Neural cell (in vitro differentiated cells): ENCODE data around the gene CXorf38. TPM values are rescaled to one million over a fixed set of nuclear protein-coding genes. Genes with fewer than 3 reads are reported as not detected.

ENCODE experiments used
- H2AFZ ChIP-seq: fragments of 200-600, 300-800 bp; sonication (generic), shearing (Covaris generic); 2 replicates; pipeline ENCODE4 v1.6.0; 2014; ENCODE audit warnings: low read depth, mild to moderate bottlenecking, antibody characterized with exemption, low read length, moderate library complexity
- H3F3A ChIP-seq: fragments of 200-600 bp; shearing (Covaris generic); 2 replicates; pipeline ENCODE4 v1.6.1; 2016; ENCODE audit warnings: mild to moderate bottlenecking, moderate library complexity, mixed read lengths, antibody characterized with exemption, low read length; ENCODE audit not compliant: insufficient read depth, poor library complexity, severe bottlenecking
- H3K27ac ChIP-seq: fragments of 200-600, 300-800 bp; sonication (generic), shearing (Covaris generic); 2 replicates; pipeline ENCODE4 v1.5.1; 2014; ENCODE audit warnings: mild to moderate bottlenecking, low read length, moderate library complexity
- H3K27me3 ChIP-seq: fragments of 300-800, 200-600 bp; sonication (generic), shearing (Covaris generic); 2 replicates; pipeline ENCODE4 v1.6.0; 2014; ENCODE audit warnings: mild to moderate bottlenecking, low read depth, low read length, moderate library complexity; ENCODE audit not compliant: insufficient read depth
- H3K36me3 ChIP-seq: fragments of 300-800, 200-600 bp; sonication (generic), shearing (Covaris generic); 2 replicates; pipeline ENCODE4 v1.5.1; 2014; ENCODE audit warnings: mild to moderate bottlenecking, antibody characterized with exemption, low read length, moderate library complexity; ENCODE audit not compliant: insufficient read depth
- H3K4me2 ChIP-seq: fragments of 300-800, 200-600 bp; sonication (generic), shearing (Covaris generic); 2 replicates; pipeline ENCODE4 v1.6.0; 2014; ENCODE audit warnings: mild to moderate bottlenecking, low read length
- H3K4me3 ChIP-seq: fragments of 300-800, 200-600 bp; sonication (generic), shearing (Covaris generic); 2 replicates; pipeline ENCODE4 v1.5.1; 2014; ENCODE audit warnings: mild to moderate bottlenecking, low read length, moderate library complexity
- H3K79me2 ChIP-seq: fragments of 200-600 bp; shearing (Covaris generic); replicated peaks from 2 replicates; pipeline ENCODE4 v1.6.0; 2014; ENCODE audit warnings: mild to moderate bottlenecking, low read length, moderate library complexity; ENCODE audit not compliant: insufficient read depth
- H3K9ac ChIP-seq: fragments of 300-800, 200-600 bp; sonication (generic), shearing (Covaris generic); 2 replicates; pipeline ENCODE4 v1.6.1; 2016; ENCODE audit warnings: mild to moderate bottlenecking, low read length, mixed read lengths
- H3K9me2 ChIP-seq: fragments of 200-600 bp; shearing (Covaris generic); 2 replicates; pipeline ENCODE4 v1.6.1; 2016; ENCODE audit warnings: mild to moderate bottlenecking, low read length, mixed read lengths; ENCODE audit not compliant: insufficient read depth
- H3K9me3 ChIP-seq: fragments of 200-600, 300-800 bp; sonication (generic), shearing (Covaris generic); 2 replicates; pipeline ENCODE4 v1.6.1; 2016; ENCODE audit warnings: mild to moderate bottlenecking, mixed run types, low read length, moderate library complexity, mixed read lengths
- H4K20me1 ChIP-seq: fragments of 200-600 bp; shearing (Covaris generic); 2 replicates; pipeline ENCODE4 v1.6.1; 2016; ENCODE audit warnings: mild to moderate bottlenecking, mixed run types; ENCODE audit not compliant: insufficient read depth
- CTCF ChIP-seq: fragments of 450-650 bp; IDR thresholded peaks from 2 replicates; pipeline ENCODE4 v1.5.1; 2014; ENCODE audit warnings: antibody characterized with exemption, mild to moderate bottlenecking, moderate library complexity; ENCODE audit not compliant: poor library complexity, severe bottlenecking
- EP300 ChIP-seq: fragments of 450-650 bp; conservative IDR thresholded peaks from 2 replicates; pipeline ENCODE4 v1.6.1; 2014; ENCODE audit warnings: antibody characterized with exemption, mild to moderate bottlenecking, moderate library complexity; ENCODE audit not compliant: poor library complexity, severe bottlenecking
- EZH2 ChIP-seq: fragments of 200-600, 300-800 bp; shearing (Covaris generic), sonication (generic); IDR thresholded peaks from 2 replicates; pipeline ENCODE4 v1.6.1; 2014; ENCODE audit warnings: antibody characterized with exemption, low read length, borderline replicate concordance, mild to moderate bottlenecking; ENCODE audit not compliant: insufficient read depth, poor library complexity, severe bottlenecking
- MXI1 ChIP-seq: fragments of 450-650 bp; conservative IDR thresholded peaks from 2 replicates; pipeline ENCODE4 v1.6.1; 2014; ENCODE audit warnings: antibody characterized with exemption, mild to moderate bottlenecking; ENCODE audit not compliant: poor library complexity, severe bottlenecking
- POLR2AphosphoS5 ChIP-seq: IDR thresholded peaks from 2 replicates; pipeline ENCODE4 v1.6.1; 2012
- RAD21 ChIP-seq: fragments of 450-650 bp; conservative IDR thresholded peaks from 2 replicates; pipeline ENCODE4 v1.6.1; 2014; ENCODE audit warnings: antibody characterized with exemption, mild to moderate bottlenecking, moderate library complexity
- SMC3 ChIP-seq: fragments of 450-650 bp; conservative IDR thresholded peaks from 2 replicates; pipeline ENCODE4 v1.6.1; 2014; ENCODE audit warnings: antibody characterized with exemption, mild to moderate bottlenecking, moderate library complexity; ENCODE audit not compliant: poor library complexity
- TAF1 ChIP-seq: IDR thresholded peaks from 2 replicates; pipeline ENCODE4 v1.6.1; 2012; ENCODE audit warnings: low read depth
- polyA plus RNA-seq: library from polyadenylated mRNA; depleted of rRNA; stranded (reverse); fragments of >200 nt; gene quantifications from 2 replicates; pipeline ENCODE4 v1.2.3, GENCODE V29; 2014
- TF ChIP-seq, protein P1 (sequence below): IDR thresholded peaks from 2 replicates; pipeline ENCODE4 v1.6.1; 2012; ENCODE audit warnings: borderline replicate concordance

CXorf38 gene
- polyA plus RNA-seq, 1 donor from 2014 or later = 10.3 TPM

- Histone ChIP-seq H3K9ac (no peak overlapping the region), H3K9me2 (no peaks in the 10 kb centered on the region), H2AFZ (no peak overlapping the region), H3K36me3 (no peaks in the 10 kb centered on the region), H3K27ac (no peak overlapping the region), H4K20me1 (no peaks in the 10 kb centered on the region), H3K4me3 (no peak overlapping the region), H3K4me2 (no peak overlapping the region), H3F3A (no peaks in the 10 kb centered on the region), H3K27me3 (no peaks in the 10 kb centered on the region), H3K79me2 (no peaks in the 10 kb centered on the region), H3K9me3 (no peaks in the 10 kb centered on the region)
- no peak for TF ChIP-seq EZH2
- no peak for TF ChIP-seq EP300
- TF ChIP-seq, protein P1, sequence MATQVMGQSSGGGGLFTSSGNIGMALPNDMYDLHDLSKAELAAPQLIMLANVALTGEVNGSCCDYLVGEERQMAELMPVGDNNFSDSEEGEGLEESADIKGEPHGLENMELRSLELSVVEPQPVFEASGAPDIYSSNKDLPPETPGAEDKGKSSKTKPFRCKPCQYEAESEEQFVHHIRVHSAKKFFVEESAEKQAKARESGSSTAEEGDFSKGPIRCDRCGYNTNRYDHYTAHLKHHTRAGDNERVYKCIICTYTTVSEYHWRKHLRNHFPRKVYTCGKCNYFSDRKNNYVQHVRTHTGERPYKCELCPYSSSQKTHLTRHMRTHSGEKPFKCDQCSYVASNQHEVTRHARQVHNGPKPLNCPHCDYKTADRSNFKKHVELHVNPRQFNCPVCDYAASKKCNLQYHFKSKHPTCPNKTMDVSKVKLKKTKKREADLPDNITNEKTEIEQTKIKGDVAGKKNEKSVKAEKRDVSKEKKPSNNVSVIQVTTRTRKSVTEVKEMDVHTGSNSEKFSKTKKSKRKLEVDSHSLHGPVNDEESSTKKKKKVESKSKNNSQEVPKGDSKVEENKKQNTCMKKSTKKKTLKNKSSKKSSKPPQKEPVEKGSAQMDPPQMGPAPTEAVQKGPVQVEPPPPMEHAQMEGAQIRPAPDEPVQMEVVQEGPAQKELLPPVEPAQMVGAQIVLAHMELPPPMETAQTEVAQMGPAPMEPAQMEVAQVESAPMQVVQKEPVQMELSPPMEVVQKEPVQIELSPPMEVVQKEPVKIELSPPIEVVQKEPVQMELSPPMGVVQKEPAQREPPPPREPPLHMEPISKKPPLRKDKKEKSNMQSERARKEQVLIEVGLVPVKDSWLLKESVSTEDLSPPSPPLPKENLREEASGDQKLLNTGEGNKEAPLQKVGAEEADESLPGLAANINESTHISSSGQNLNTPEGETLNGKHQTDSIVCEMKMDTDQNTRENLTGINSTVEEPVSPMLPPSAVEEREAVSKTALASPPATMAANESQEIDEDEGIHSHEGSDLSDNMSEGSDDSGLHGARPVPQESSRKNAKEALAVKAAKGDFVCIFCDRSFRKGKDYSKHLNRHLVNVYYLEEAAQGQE = no peak
- no peak for TF ChIP-seq SMC3
- TF ChIP-seq TAF1 = no peak
- TF ChIP-seq CTCF = no peak
- TF ChIP-seq MXI1 = no peak
- no peak for TF ChIP-seq RAD21
- TF ChIP-seq POLR2AphosphoS5 = no peak
Measured at GRCh38 chrX:40683245-40683644, 35.9 kb upstream of the CXorf38 start.

DNA sequence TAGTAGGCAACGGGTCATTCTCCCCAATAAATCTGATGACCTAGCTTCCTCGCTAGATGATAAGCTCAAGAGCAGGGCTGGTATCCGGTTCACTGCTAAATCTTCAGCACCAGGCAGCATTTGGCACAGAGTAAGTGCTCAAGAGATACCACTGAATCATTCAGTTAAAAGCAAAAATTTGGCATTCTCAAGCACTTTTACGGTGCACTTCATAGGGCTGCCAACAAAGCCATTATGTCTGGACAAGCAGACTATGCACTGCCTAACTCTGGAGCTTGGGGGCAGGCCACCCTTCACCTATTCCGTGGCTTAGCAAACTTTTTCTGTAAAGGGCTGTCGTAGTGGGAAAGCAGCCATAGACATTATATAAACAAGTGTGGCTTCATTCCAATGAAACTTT, 23.8 kb upstream of the CXorf38 start:
- no peaks in the 10 kb centered on the region for H3K79me2 ChIP-seq
- H3K9me3 ChIP-seq = no peaks in the 10 kb centered on the region
- no peak overlapping the region for H3K4me2 ChIP-seq
- no peaks in the 10 kb centered on the region for H3F3A ChIP-seq
- no peak overlapping the region for H3K27ac ChIP-seq
- H2AFZ ChIP-seq = no peak overlapping the region
- TF ChIP-seq RAD21 (no peak), TAF1 (no peak), MXI1 (no peak), EP300 (no peak), POLR2AphosphoS5 (no peak), EZH2 (no peak), CTCF (no peak), SMC3 (no peak)
- TF ChIP-seq, protein P1 = no peak
- no peaks in the 10 kb centered on the region for H3K36me3 ChIP-seq
- H4K20me1 ChIP-seq = no peaks in the 10 kb centered on the region
- no peaks in the 10 kb centered on the region for H3K27me3 ChIP-seq
- no peak overlapping the region for H3K4me3 ChIP-seq
- H3K9ac ChIP-seq = no peak overlapping the region
- H3K9me2 ChIP-seq = no peaks in the 10 kb centered on the region
